GM21825 (cell line): Measurements from ENCODE around the gene CHD6.

Source experiments
- ATAC-seq: cut with Tn5 transposase; IDR thresholded peaks from one replicate; pipeline ENCODE4 v1.9.1; 2021; ENCODE audit warnings: mild to moderate bottlenecking, moderate library complexity; ENCODE audit not compliant: unreplicated experiment

The CHD6 gene, protein sequence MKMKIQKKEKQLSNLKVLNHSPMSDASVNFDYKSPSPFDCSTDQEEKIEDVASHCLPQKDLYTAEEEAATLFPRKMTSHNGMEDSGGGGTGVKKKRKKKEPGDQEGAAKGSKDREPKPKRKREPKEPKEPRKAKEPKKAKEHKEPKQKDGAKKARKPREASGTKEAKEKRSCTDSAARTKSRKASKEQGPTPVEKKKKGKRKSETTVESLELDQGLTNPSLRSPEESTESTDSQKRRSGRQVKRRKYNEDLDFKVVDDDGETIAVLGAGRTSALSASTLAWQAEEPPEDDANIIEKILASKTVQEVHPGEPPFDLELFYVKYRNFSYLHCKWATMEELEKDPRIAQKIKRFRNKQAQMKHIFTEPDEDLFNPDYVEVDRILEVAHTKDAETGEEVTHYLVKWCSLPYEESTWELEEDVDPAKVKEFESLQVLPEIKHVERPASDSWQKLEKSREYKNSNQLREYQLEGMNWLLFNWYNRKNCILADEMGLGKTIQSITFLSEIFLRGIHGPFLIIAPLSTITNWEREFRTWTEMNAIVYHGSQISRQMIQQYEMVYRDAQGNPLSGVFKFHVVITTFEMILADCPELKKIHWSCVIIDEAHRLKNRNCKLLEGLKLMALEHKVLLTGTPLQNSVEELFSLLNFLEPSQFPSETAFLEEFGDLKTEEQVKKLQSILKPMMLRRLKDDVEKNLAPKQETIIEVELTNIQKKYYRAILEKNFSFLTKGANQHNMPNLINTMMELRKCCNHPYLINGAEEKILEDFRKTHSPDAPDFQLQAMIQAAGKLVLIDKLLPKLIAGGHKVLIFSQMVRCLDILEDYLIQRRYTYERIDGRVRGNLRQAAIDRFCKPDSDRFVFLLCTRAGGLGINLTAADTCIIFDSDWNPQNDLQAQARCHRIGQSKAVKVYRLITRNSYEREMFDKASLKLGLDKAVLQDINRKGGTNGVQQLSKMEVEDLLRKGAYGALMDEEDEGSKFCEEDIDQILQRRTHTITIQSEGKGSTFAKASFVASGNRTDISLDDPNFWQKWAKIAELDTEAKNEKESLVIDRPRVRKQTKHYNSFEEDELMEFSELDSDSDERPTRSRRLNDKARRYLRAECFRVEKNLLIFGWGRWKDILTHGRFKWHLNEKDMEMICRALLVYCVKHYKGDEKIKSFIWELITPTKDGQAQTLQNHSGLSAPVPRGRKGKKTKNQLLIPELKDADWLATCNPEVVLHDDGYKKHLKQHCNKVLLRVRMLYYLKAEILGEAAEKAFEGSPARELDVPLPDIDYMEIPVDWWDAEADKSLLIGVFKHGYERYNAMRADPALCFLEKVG (N-terminal part only)

DNA sequence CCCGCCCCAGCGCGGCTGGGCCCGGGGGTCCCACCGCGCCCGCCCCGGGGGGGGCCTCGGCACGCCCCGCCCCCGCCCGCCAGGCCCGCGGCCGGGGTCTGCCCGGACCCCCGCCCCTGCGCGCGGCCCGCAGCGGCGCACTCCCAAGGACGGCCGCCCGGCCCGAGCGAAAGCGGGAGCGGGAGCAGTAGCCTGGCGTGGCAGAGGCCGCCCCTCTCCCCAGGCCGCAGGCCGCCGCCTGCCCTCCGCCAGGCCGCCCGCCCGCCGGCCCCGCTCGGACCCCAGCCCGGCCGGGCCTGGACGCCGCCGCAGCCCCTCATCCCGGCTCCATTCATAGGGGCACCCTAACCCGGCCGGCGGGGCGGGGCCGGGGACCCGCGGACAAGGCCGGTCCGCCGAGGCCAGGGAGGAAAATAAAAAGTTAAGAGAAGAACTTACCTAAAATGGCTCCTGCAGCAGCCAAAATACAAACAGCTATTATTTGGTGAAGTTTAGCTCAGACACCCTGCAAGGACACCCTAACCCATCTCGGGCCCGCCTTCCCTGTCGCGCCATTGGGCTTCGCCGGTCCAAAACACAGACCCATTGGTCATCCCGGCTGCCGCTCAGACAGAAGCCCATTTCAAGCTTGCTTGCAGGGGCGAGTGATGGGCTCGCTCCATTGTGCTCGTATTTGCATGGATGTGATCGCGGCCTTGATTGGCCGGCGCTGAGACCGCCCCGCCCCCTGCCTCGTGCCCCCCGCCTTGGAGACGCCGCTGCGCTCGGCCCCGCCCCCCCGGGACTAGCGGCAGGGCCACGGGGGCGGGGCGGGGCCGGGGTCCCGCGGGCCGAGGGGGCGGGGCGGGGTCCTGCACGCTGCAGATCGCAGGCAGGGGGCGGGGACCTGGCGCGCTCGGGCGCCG is at the start of gene CHD6:
Gene CHD6, minus strand, starts transcription at position 476 of the 905 bp plus-strand sequence. CDS start 67,040 bp downstream, outside the sequence.
- peak; percentile 98 for ATAC-seq

DNA sequence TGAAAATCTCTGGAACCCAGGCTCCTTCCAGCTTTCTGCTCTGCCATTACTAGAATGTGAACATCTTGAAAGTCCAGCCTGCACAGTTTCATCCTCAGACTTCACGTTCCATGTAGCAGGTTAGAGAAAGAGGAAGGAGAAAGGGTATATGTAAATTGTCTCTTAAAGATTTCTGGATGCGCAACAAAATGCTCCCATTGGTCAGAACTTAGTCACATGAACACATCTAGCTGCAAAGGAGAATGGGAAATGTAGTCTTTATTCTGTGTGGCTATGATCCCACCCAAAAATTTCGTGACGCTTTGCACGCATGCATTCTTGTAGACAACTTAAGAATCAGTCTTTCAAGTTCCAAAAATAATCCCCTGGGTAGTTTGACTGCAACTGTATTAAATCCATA is 46.4 kb upstream of the CHD6 start:
- no peak for ATAC-seq

DNA sequence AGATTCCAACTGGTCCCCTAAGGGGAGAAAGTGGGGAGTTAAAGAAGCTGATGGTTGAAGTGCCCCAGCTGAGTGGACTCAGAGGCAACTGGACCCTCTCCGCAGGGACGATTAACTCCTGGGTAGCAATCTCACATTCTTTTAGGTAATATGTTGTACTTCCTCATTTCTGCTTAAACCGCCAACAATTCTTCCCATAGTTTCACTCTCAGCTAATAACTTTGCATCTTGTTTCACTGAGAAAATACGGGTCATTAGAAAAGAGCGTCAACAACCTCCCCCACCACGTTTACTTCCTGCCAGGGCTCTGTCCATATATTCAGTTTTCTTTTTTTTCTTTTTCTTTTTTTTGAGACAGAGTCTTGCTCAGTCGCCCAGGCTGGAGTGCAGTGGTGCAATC is 39.5 kb upstream of the CHD6 start:
- ATAC-seq = no peak

DNA sequence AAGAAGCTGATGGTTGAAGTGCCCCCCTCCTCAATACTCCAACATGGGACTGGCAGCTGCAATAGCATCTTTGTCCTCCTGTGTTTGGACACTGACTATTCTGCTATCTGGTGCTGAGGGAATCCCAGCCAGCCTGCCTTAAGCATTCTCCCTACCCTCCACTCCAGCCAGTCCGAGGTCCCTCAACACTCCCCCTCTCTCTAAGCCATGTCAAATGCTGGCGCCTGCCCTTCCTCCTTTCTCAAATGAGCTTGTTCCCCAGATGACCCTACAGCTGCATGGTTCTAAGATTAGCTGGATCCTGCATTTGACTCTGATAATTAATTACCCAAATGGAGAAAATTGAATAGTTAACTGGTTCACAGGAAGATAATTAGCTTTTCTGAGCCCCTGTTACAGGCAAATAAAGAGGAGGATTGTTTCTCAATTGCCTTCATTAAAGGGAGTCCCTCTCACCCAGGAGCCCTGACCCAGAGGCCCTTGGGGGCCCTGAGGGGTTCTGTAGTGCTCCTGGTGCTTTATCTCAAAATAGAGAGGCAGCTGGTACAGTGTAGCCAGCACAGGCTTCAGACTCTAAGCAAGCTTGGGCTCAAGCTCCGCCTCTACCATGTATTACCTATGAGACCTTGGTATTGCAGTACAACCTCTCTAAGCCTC is 37.9 kb upstream of the CHD6 start:
- no peak for ATAC-seq

DNA sequence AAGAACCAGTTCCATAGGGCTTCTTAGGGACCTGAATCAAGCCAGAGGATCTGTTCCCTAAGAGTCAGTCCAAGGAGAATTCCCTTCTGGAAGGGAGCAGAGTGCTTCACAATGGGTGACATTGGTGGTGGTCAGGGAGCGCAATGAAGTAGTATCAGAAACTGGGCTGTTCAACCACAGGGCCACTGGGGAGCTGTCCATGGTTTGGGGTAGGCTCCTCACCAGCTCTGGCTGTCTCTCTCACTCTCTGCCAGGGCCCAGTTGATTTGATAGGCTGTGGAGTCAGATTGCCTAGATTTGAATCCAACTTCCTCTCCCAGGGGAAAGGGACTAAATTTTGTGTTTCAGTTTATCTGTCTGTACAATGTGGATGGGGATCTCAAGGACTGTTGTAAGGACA is 36.7 kb upstream of the CHD6 start:
- ATAC-seq = no peak

DNA sequence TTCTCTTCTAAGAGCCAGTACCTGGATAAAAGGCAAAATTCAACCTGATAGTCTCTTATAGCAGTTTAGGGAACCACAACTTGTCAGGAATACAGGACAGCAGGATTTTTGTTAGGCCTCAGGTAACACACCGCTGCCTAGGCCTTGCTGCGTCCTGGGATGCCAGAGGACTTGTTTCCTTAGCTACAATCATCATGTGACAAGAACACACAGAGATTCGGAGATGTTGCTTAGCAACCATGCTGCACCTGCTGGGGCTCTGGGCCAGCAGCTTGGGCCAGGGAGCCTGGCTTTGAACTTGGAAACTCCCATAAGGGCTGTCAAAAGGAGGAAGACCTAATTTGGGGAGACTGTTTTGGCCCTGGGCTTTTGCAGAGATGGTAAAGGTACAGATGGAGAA is 36.1 kb upstream of the CHD6 start:
- ATAC-seq = no peak

DNA sequence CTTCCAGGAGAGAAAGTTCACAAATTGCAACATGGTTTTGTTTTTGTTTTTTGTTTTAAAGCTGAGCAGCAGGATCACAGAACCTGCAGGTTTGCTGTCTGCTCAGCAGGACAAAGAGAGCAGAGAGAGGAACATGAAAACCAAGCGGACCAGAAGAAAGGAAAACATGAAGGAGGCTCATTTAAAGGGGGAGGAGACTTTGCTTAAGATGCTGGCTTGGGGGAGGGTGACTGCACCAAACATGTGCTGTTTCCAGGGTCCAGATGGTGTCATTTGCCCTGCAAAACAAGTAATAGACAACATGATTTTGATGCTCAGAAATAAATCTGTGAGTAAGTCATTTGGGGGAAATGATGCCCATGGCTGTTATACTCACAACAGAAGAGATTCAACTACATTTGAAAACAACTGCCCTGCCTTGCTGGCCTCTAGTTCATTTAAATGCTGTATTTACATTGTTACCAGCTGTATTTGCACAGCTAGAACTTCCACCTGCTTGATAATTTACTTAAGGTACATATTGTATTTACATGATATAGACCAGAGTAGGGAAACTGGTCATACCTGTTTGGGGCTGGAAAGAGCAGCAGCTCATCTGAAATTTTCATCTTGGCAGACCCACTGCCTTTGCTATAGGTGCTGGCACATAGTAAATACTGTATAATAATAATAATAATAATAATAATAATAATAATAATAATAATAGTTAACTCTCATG is 32.2 kb upstream of the CHD6 start:
- ATAC-seq = no peak

DNA sequence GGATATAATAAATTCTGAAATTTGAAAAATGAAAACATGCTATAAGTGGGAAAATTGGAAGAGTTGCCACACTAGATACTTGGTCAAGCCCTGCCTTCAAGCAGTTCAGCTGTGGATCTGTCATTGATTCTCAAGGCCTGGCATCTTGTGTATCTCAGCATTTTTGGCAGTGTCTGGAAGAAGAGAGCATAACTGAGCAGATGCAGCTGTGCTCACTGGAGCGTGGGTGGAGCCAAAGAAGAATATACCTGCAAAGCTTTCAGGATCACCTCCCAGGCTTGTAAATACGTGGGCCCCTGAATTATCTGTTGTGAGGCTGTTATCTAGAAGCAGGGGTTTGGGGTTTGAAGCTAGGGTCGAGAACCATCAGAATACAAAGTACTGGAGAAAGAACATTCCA is 31.3 kb upstream of the CHD6 start:
- no peak for ATAC-seq

DNA sequence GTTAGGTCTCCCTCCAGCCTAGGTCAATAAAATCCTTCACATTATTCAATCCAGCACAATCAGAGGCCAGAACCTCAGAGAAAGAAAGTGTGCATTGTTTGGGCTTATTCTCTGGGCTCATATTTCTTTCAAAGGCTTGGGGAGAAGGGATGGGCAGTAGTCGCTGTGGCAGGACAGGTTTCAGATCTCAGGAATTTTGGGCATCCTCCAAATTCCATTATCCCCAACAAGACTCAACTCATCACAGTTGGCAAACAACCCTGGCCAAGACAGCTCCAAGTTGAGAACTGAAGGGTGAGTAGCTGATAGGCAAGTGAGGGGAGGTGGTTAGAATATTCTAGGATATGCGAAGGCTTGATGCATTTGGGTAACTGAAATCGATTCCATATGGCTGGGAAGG is 27.2 kb upstream of the CHD6 start:
- ATAC-seq = no peak

DNA sequence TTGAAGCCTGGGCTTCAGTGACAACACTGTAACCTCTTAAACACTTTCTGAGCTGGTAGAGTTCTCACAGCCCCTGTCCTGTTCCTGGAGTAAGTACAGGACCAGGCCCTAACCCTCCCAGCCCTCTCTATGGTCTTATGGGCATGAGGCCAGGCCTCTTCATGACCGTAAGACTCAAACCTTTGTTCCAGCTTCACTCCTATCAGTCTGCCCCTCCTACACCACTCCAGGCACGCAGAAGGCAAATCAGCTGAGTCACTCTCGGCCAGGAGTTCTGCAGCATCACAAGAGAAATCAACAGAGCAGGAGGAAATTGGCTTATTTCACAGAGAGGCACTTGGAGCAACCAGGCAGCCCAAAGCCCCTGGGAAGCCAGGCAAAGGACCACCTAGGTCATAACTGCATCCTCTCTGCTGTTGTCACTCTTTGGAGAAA is 25.3 kb upstream of the CHD6 start:
- ATAC-seq = no peak

DNA sequence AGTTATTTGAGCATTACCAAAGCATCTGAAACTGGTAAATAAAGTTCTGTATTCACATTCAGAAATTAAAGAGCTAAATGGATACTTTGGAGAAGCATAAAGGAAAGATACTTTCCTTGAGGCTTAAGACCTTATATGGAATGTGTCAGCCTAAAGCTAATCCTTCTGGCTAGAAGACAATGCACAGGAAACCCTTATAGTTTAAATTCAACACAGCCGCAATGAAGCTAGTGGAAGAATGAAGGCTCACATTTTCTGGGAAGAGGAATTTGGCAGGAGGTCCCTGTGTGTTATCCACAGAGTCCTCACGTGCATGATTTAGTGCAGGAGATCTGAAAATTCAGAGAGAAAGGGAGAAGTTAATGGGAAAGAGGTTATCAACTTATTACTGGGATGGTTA is 21.5 kb upstream of the CHD6 start:
- no peak for ATAC-seq

DNA sequence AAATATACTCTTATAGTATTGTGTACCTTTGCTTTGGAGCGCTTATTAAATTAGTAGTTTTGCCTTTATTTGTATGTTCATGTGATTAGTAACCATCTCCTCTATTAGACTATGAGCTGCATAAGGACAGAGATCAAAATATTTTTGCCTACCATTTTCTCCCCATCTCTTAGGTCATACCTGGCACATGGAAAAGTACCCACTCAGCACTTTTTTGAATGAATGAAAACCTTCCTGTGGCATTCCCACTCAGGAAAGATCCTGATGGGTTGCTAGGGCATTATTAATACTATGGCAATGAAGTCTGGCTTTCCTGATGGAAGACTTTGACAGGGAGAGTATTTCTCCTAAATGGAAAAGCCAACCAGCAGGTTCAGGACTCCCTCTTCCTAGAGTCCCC is 20.3 kb upstream of the CHD6 start:
- no peak for ATAC-seq

DNA sequence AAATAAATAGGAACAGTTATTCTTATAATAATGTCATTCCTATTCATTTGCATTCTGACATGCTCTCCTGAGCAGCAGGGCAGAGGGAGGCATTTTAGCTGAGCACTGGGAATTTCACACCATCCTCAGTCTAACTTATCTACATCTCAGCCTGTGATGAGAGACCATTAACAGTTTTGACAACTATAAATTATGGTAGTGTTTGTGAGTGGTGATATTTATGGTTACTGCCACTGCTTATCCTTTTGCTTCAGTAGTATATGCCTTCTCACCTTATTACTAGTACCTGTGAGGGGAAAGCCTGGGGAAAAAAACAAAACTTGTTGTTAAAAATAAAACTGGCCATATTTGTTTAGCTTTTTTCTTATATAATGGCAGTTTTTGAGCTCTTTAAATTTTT is 17.0 kb upstream of the CHD6 start:
- no peak for ATAC-seq

DNA sequence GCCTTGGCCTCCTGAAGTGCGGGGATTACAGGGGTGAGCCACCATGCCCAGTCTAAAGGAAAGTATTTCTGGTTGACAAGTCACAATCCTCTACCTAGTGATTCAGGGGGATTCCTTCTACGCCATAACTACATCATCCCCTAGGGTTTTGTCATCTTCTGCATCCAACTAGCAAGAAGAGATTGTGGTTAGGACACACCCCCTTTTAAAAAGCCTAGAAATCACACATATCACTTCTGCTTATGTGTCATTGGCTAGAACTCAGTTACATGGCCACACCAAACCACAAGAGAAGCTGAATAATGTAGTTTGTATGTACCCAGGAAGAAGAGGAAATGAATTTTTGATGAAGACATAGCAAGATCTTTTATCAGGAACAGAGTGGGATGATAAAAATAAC is 14.7 kb upstream of the CHD6 start:
- no peak for ATAC-seq

DNA sequence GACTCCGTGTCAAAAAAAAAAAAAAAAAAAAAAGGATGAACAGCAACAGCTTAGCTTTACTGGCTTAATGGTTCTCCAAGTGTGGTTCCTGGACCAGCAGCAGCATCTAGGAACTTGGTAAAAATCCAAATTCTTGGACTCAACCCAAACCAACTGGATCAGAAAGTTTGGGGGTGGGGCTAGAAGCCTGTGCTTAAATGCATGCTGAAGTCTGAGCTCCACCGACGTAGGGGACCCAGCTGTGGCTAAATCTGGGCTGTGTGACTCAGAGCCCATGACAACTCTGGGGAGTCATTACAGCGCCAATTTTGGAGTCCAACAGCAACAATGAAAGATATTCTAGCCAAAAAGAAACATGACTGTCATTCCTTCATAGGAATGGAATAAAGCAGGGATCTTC is 13.6 kb upstream of the CHD6 start:
- ATAC-seq = no peak

DNA sequence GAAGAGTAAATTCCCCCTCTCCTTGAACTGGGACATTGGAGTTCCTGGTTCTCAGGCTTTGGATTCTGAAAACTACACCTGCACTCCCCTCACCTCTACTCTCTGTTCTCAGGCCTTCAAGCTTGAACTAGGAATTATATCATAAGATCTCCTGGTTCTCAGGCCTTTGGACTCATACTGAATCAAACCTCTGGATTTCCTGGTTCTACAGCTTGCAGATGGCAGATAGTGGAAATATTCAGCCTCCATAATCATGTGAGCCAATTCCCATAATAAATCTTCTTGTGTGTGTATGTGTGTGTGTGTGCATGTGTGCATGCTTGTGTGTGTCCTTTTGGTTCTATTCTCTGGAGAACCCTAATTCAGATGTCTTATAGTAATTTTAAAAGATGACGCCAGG is 12.7 kb upstream of the CHD6 start:
- no peak for ATAC-seq

DNA sequence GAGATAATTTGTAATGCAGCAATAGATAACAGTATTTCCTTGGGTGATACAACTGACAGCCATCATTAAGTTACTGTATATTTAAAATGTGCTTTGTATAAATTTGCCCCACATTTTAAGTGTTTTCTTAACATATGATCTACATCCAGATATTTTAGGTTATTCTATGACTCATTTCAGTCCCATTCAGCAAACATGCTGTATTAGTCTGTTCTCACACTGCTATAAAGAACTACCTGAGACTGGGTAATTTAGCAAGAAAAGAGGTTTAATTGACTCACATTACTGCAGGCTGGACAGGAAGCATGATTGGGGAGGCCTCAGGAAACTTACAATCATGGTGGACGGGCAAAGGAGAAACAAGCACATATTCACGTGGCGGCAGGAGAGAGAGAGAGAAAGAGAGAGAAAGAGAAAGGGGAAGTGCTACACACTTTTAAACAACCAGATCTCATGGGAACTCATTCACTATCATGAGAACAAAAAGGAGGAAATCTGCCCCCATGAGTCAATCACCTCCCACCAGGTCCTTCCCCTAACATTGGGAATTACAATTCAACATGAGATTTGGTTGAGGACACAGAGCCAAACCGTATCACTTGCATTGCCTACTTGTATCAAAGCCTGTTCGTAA is 9.6 kb upstream of the CHD6 start:
- ATAC-seq = no peak

DNA sequence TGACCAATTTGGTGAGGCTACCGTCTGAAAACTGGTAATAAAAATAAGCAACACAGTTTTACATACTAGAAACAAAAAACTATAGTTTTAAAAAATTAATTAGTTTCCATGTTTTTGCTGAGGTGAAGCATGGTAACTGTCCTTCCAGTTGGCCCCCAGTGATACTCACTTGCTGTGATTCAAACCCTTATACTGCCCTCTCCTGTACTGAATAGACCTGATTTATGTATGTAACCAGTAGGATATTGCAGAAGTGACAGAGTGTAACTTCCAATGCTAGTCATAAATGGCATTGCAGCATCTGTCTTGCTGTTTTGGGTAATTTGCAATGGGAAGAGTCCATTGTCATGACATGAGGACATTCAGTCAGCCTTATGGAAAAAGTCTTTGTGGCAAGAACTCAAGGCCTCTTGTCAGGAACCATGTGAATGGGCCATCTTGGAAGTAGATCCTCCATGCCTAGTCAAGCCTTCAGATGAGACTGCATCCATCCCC is 8.9 kb upstream of the CHD6 start:
- no peak for ATAC-seq
